Epithelial cell of esophagus (primary cell): ENCODE measurements around the gene CARD10.
"Not testable (repeated sequence)": the region's sequence is repeated elsewhere in the genome, so short reads cannot be mapped to it uniquely, and the experiment has no call there.

ENCODE experiments used
- DNase-seq: peaks from one replicate; pipeline ENCODE4 v3.0.0; 2010; ENCODE audit warnings: low read depth
- H3K4me3 ChIP-seq: 2 replicates; pipeline ENCODE4 v1.5.1; 2011; ENCODE audit warnings: mild to moderate bottlenecking, low read length, control low read depth
- CTCF ChIP-seq: IDR thresholded peaks from 2 replicates; pipeline ENCODE4 v1.5.1; 2011; ENCODE audit warnings: low read depth, mild to moderate bottlenecking, low read length, control low read depth, inconsistent platforms; ENCODE audit not compliant: insufficient read depth; ENCODE audit errors: missing control alignments

CARD10 gene

GRCh38 chr22:37470087-37470445 lies 49.1 kb downstream of the CARD10 start:
- no peak for TF ChIP-seq CTCF
- no peak overlapping the region for H3K4me3 ChIP-seq
- DNase-seq, result no peak

GRCh38 chr22:37469416-37470086 lies 49.7 kb downstream of the CARD10 start:
- no peak overlapping the region for H3K4me3 ChIP-seq
- no peak for TF ChIP-seq CTCF
- DNase-seq, result no peak

- H3K4me3 ChIP-seq, DNase-seq: not testable (repeated sequence)
Measured at GRCh38 chr22:37468201-37468695, 51.0 kb downstream of the CARD10 start.

- no peak for TF ChIP-seq CTCF
- no peak overlapping the region for H3K4me3 ChIP-seq
- DNase-seq, result no peak
Measured at GRCh38 chr22:37467391-37467955, 51.7 kb downstream of the CARD10 start.

- no peak for TF ChIP-seq CTCF
- no peak for DNase-seq
- no peak overlapping the region for H3K4me3 ChIP-seq
Measured at GRCh38 chr22:37464181-37464580, 55.0 kb downstream of the CARD10 start.

- no peak for TF ChIP-seq CTCF
- DNase-seq, result peak; percentile 52
- H3K4me3 ChIP-seq, result no peak overlapping the region
Measured at GRCh38 chr22:37462983-37463382, 56.2 kb downstream of the CARD10 start.

- no peak for DNase-seq
- no peak overlapping the region for H3K4me3 ChIP-seq
- TF ChIP-seq CTCF, result no peak
Measured at GRCh38 chr22:37462436-37462835, 56.8 kb downstream of the CARD10 start.
